ENCODE data around the gene EPS15. TPM values are rescaled to one million over a fixed set of nuclear protein-coding genes. Genes with fewer than 3 reads are reported as not detected.

The EPS15 gene
- total RNA-seq, 1 experiment from 2014 or later: 48.7 TPM

DNA sequence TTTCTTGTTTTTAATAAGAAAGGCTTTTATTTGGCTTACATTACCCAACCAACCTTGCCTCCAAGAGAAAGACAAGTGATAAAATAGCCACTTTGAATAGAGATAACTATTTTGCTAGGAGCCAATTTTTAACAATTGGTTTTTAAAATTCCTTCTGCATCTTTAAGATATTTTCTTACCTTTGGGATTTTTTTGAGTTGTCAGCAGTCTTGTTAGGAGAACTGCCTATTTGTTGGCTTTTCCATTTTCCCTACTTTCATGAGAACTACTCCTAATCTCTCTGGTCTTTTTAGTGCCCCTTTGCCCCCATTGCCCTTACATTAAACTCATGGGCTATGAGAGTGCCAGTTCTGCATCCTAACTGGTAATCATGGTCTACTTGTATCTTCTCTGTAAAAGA lies 38.1 kb upstream of the EPS15 start:
- Mint-ChIP-seq H3K27me3 (ENCODE audit: insufficient read depth, unreplicated experiment) (no peaks in the 10 kb centered on the region), H3K4me3 (ENCODE audit: unreplicated experiment) (no peak overlapping the region), H3K4me1 (ENCODE audit: insufficient read depth, unreplicated experiment) (peaks cover 17% of the 10 kb centered on the region), H3K9me3 (ENCODE audit: unreplicated experiment) (no peaks in the 10 kb centered on the region), H3K27ac (ENCODE audit: low read depth, unreplicated experiment) (no peak overlapping the region), H3K36me3 (ENCODE audit: insufficient read depth, unreplicated experiment) (no peaks in the 10 kb centered on the region)
- ChIA-PET CTCF (no interaction called here), POLR2A (interaction anchor here (0.7 kb wide), 1 partner anchor 12 kb away, joined by 3 read pairs; no protein-coding TSS in a partner anchor)
- no peak for DNase-seq (ENCODE audit: unreplicated experiment)
- intact Hi-C loops (cut with micrococcal nuclease): no loop called here
- no peak for TF ChIP-seq CTCF (IDR thresholded peaks at IDR 0.05; ENCODE audit: unreplicated experiment)
- no TSS peak for BruUV-seq (replicated peaks)

- Mint-ChIP-seq H3K4me1 (ENCODE audit: insufficient read depth, unreplicated experiment) (peaks cover 17% of the 10 kb centered on the region), H3K9me3 (ENCODE audit: unreplicated experiment) (no peaks in the 10 kb centered on the region), H3K27ac (ENCODE audit: low read depth, unreplicated experiment) (no peak overlapping the region), H3K27me3 (ENCODE audit: insufficient read depth, unreplicated experiment) (no peaks in the 10 kb centered on the region), H3K36me3 (ENCODE audit: insufficient read depth, unreplicated experiment) (no peaks in the 10 kb centered on the region), H3K4me3 (ENCODE audit: unreplicated experiment) (no peak overlapping the region)
- TF ChIP-seq CTCF (IDR thresholded peaks at IDR 0.05; ENCODE audit: unreplicated experiment): no peak
- intact Hi-C loops (cut with micrococcal nuclease): no loop called here
- DNase-seq (ENCODE audit: unreplicated experiment): no peak
- ChIA-PET POLR2A (interaction anchor here (1.3 kb wide), 1 partner anchor 13 kb away, joined by 4 read pairs; no protein-coding TSS in a partner anchor), CTCF (no interaction called here)
- BruUV-seq (replicated peaks): no TSS peak
Measured at GRCh38 chr1:51555866-51556619, 37.0 kb upstream of the EPS15 start.

DNA sequence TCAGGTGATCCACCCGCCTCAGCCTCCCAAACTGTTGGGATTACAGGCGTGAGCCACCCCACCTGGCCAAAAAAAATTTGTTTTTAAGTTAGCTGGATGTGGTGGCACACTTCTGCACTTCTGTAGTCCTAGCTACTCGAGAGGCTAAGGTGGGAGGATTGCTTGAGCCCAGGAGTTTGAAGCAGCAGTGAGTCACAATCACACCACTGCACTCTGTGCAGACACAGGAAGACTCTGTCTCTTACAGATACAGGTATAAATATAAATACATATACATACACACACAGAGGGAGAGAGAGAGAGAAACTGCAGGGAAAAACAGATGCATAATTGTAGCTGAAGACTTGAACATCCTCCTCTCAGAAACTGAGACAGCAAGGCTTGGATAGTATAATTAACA lies 34.8 kb upstream of the EPS15 start:
- H3K27me3 Mint-ChIP-seq (ENCODE audit: insufficient read depth, unreplicated experiment): no peaks in the 10 kb centered on the region
- ChIA-PET POLR2A (no interaction called here), CTCF (interaction anchor here (2.0 kb wide), 1 partner anchor 19 kb away, joined by 18 read pairs; no protein-coding TSS in a partner anchor)
- intact Hi-C loops (cut with micrococcal nuclease): no loop called here
- TF ChIP-seq CTCF (IDR thresholded peaks at IDR 0.05; ENCODE audit: unreplicated experiment): no peak
- no TSS peak for BruUV-seq (replicated peaks)
- H3K9me3 Mint-ChIP-seq (ENCODE audit: unreplicated experiment): no peaks in the 10 kb centered on the region
- no peak overlapping the region for H3K27ac Mint-ChIP-seq (ENCODE audit: low read depth, unreplicated experiment)
- H3K4me1 Mint-ChIP-seq (ENCODE audit: insufficient read depth, unreplicated experiment): peaks cover 10% of the 10 kb centered on the region
- no peak for DNase-seq (ENCODE audit: unreplicated experiment)
- H3K4me3 Mint-ChIP-seq (ENCODE audit: unreplicated experiment): no peak overlapping the region
- no peaks in the 10 kb centered on the region for H3K36me3 Mint-ChIP-seq (ENCODE audit: insufficient read depth, unreplicated experiment)

DNA sequence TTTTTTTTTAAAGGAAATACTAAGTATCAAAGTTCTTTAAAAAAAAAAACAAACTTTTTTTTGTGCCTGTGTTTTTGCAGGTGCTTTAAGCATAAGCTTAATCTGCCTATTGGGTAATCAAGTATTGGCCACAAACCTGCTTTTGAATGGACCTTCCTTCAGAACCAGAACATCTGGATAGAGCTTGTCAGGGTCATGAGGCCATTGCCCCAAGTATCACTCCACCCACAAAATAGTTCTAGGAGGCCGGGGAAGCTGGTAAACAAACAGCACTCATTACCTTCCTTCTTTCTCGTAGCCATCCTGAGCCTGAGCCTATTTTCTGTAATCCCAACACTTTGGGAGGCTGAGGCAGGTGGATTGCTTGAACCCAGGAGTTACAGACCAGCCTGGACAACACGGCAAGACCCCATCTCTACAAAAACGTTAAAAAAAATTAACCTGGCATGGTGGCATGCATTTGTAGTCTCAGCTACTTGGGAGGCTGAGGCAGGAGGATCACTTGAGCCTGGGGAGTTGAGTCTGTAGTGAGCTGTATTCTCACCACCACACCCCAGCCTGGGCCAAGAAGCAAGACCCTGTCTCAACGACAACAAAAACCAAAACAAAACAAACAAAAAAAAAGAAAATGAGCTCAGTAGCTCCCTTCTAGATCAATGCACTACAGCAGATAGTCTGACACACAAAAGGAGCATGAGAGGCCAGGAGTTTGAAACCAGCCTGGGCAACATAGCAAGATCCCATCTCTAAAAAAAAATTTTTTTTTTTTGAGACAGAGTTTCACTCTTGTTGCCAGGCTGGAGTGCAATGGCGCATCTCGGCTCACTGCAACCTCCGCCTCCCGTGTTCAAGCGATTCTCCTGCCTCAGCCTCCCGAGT lies 34.1 kb upstream of the EPS15 start:
- no TSS peak for BruUV-seq (replicated peaks)
- Mint-ChIP-seq H3K27ac (ENCODE audit: low read depth, unreplicated experiment) (no peak overlapping the region), H3K9me3 (ENCODE audit: unreplicated experiment) (no peaks in the 10 kb centered on the region), H3K36me3 (ENCODE audit: insufficient read depth, unreplicated experiment) (no peaks in the 10 kb centered on the region), H3K27me3 (ENCODE audit: insufficient read depth, unreplicated experiment) (no peaks in the 10 kb centered on the region), H3K4me1 (ENCODE audit: insufficient read depth, unreplicated experiment) (peaks cover 3% of the 10 kb centered on the region), H3K4me3 (ENCODE audit: unreplicated experiment) (no peak overlapping the region)
- ChIA-PET POLR2A (interaction anchor here (0.5 to 0.6 kb wide), 2 partner anchors 9 to 39 kb away, joined by 3 to 5 read pairs; no protein-coding TSS in a partner anchor), CTCF (interaction anchor here (0.5 to 2.0 kb wide), 2 partner anchors 18 to 41 kb away, joined by 4 to 18 read pairs; no protein-coding TSS in a partner anchor)
- TF ChIP-seq CTCF (IDR thresholded peaks at IDR 0.05; ENCODE audit: unreplicated experiment): no peak
- intact Hi-C loops (cut with micrococcal nuclease): no loop called here
- DNase-seq (ENCODE audit: unreplicated experiment): no peak

Measured in MCF 10A (cell line).